A549 (cell line): Measurements from ENCODE around the gene LDLRAD4. TPM values are rescaled to one million over a fixed set of nuclear protein-coding genes. Genes with fewer than 3 reads are reported as not detected.

Experiments
- ATAC-seq, 2 experiments: fragments of 200-7000 bp in 1 of 2; fragments of >200 bp in 1 of 2; cut with Nextera tagmentation in 1 of 2; cut with Tn5 transposase in 1 of 2; 3 replicates each; pipeline versions ENCODE4 v1.8.0 to v1.9.1; 2018 to 2020; ENCODE audit warnings: mild to moderate bottlenecking in 1 of 2, moderate library complexity in 1 of 2
- CTCF ChIA-PET: fragments of 300-600 bp; sonication (Branson Sonifier 250); formaldehyde crosslinking; extraction: SDS; loops from one replicate; lab custom pipeline; 2021; ENCODE audit warnings: antibody characterized with exemption, inconsistent platforms; lab: Yijun Ruan, JAX
- POLR2A ChIA-PET: fragments of 350-600 bp; formaldehyde crosslinking; extraction: SDS; loops from one replicate; lab custom pipeline; 2021; ENCODE audit warnings: antibody characterized with exemption, inconsistent platforms; lab: Yijun Ruan, JAX
- DNase-seq, 2 experiments: peaks; one replicate each; pipeline versions ENCODE4 v3.0.0 to v3.0.0-alpha.2; 2011 to 2016; ENCODE audit warnings: low read depth in 1 of 2, low spot score in 1 of 2
- FAIRE-seq: peaks from 2 replicates; lab custom pipeline; 2011; peaks lifted over from hg19 to GRCh38; lab: Jason Lieb, UNC
- H3K27ac ChIP-seq, 2 experiments: fragments of >200 bp; sonication (Bioruptor Twin); formaldehyde crosslinking; 3 replicates each; pipeline ENCODE4 v1.5.1; 2016 to 2017
- H3K4me1 ChIP-seq: fragments of >200 bp; sonication (Bioruptor Twin); formaldehyde crosslinking; 3 replicates; pipeline ENCODE4 v1.6.1; 2016
- H3K4me2 ChIP-seq: fragments of >200 bp; sonication (Bioruptor Twin); formaldehyde crosslinking; 3 replicates; pipeline ENCODE4 v1.6.1; 2016
- H3K4me3 ChIP-seq: fragments of >200 bp; sonication (Bioruptor Twin); formaldehyde crosslinking; 3 replicates; pipeline ENCODE4 v1.5.1; 2016
- H3K9me3 ChIP-seq: fragments of >200 bp; sonication (Bioruptor Twin); formaldehyde crosslinking; 3 replicates; pipeline ENCODE4 v1.6.1; 2016
- CEBPB ChIP-seq, 2 experiments: fragments of >200 bp in 1 of 2; sonication (Bioruptor Twin) in 1 of 2; formaldehyde crosslinking in 1 of 2; IDR thresholded peaks; 2 replicates each; pipeline ENCODE4 v1.6.1; 2012 to 2016
- CHD2 ChIP-seq: fragments of 150-350 bp; IDR thresholded peaks from 2 replicates; pipeline ENCODE4 v1.6.1; 2014; ENCODE audit warnings: low read length; ENCODE audit not compliant: partially characterized antibody
- EHF ChIP-seq: fragments of 250-450 bp; sonication (Bioruptor Pico); IDR thresholded peaks from 2 replicates; pipeline ENCODE4 v1.5.0; 2020; ENCODE audit warnings: mild to moderate bottlenecking
- EP300 ChIP-seq, 2 experiments: fragments of >200 bp; sonication (Bioruptor Twin); formaldehyde crosslinking; IDR thresholded peaks; 2 replicates in 1 of 2; 3 replicates in 1 of 2; pipeline ENCODE4 v1.6.1; 2016 to 2017
- ESRRA ChIP-seq: fragments of 150-350 bp; IDR thresholded peaks from 2 replicates; pipeline ENCODE4 v1.6.1; 2014; ENCODE audit warnings: mild to moderate bottlenecking, low read length, borderline replicate concordance
- FOSB ChIP-seq: fragments of 250-450 bp; sonication (Bioruptor Pico); IDR thresholded peaks from 2 replicates; pipeline ENCODE4 v1.5.0; 2020; ENCODE audit warnings: mild to moderate bottlenecking, moderate library complexity
- FOSL2 ChIP-seq, 2 experiments: fragments of 450-650 bp in 1 of 2; fragments of >200 bp in 1 of 2; sonication (Bioruptor Twin) in 1 of 2; formaldehyde crosslinking; IDR thresholded peaks; 2 replicates each; pipeline versions ENCODE4 v1.5.0 to v1.6.1; 2016 to 2020; ENCODE audit warnings: mild to moderate bottlenecking in 1 of 2, moderate library complexity in 1 of 2
- FOXS1 ChIP-seq: fragments of 250-450 bp; sonication (Bioruptor Pico); IDR thresholded peaks from 2 replicates; pipeline ENCODE4 v1.5.0; 2020; ENCODE audit warnings: mild to moderate bottlenecking, moderate library complexity
- GATA3 ChIP-seq: IDR thresholded peaks from 2 replicates; pipeline ENCODE4 v1.6.1; 2012; ENCODE audit warnings: borderline replicate concordance
- HOXA7 ChIP-seq: fragments of 250-450 bp; sonication (Bioruptor Pico); IDR thresholded peaks from 2 replicates; pipeline ENCODE4 v1.5.0; 2020; ENCODE audit warnings: mild to moderate bottlenecking, moderate library complexity
- NFE2L2 ChIP-seq: fragments of 150-350 bp; conservative IDR thresholded peaks from 2 replicates; pipeline ENCODE4 v1.6.1; 2014; ENCODE audit warnings: low read length
- NR3C1 ChIP-seq: fragments of >200 bp; sonication (Bioruptor Twin); formaldehyde crosslinking; IDR thresholded peaks from 3 replicates; pipeline ENCODE4 v1.6.1; 2017
- POLR2A ChIP-seq: IDR thresholded peaks from 2 replicates; pipeline ENCODE4 v1.6.1; 2012; ENCODE audit warnings: mild to moderate bottlenecking, low read length
- POLR2AphosphoS2 ChIP-seq: conservative IDR thresholded peaks from 2 replicates; pipeline ENCODE4 v1.6.1; 2012; ENCODE audit warnings: low read length, improper control_type of control experiment, inconsistent platforms
- RAD21 ChIP-seq, 2 experiments: fragments of >200 bp in 1 of 2; sonication (Bioruptor Twin) in 1 of 2; formaldehyde crosslinking in 1 of 2; IDR thresholded peaks in 1 of 2; conservative IDR thresholded peaks in 1 of 2; 2 replicates in 1 of 2; 3 replicates in 1 of 2; pipeline ENCODE4 v1.6.1; 2012 to 2018; ENCODE audit warnings: inconsistent platforms in 1 of 2
- RARB ChIP-seq: fragments of 250-450 bp; sonication (Bioruptor Pico); IDR thresholded peaks from 2 replicates; pipeline ENCODE4 v1.8.0; 2021; ENCODE audit warnings: mild to moderate bottlenecking, moderate library complexity
- RNF2 ChIP-seq: fragments of 200-600 bp; sonication (generic); IDR thresholded peaks from 2 replicates; pipeline ENCODE4 v1.6.1; 2016; ENCODE audit warnings: low read depth, mild to moderate bottlenecking, antibody characterized with exemption, moderate library complexity, borderline replicate concordance
- SMC3 ChIP-seq: fragments of >200 bp; sonication (Bioruptor Twin); formaldehyde crosslinking; IDR thresholded peaks from 3 replicates; pipeline ENCODE4 v1.6.1; 2018; ENCODE audit warnings: inconsistent platforms
- TFCP2L1 ChIP-seq: fragments of 250-450 bp; sonication (Bioruptor Pico); IDR thresholded peaks from 2 replicates; pipeline ENCODE4 v1.5.0; 2021; ENCODE audit warnings: mild to moderate bottlenecking
- TP53 ChIP-seq: fragments of 250-450 bp; sonication (Bioruptor Pico); IDR thresholded peaks from 2 replicates; pipeline ENCODE4 v1.5.0; 2021; ENCODE audit warnings: mild to moderate bottlenecking, moderate library complexity
- ZSCAN20 ChIP-seq: fragments of 250-450 bp; sonication (Bioruptor Pico); IDR thresholded peaks from 2 replicates; pipeline ENCODE4 v1.8.0; 2022; ENCODE audit warnings: mild to moderate bottlenecking, moderate library complexity
- WGBS: methylation state at CpG from one replicate; pipeline ENCODE4 v1.1.6; 2017; ENCODE audit errors: missing lambda C conversion rate; 5-methylcytosine and 5-hydroxymethylcytosine counted together
- polyA plus RNA-seq, 4 experiments: library from polyadenylated mRNA; depleted of rRNA in 3 of 4; stranded (reverse); fragments of >200 nt; fragmentation: RNase III in 1 of 4; extraction: RNeasy Plus Mini Kit Qiagen cat#74134 plus additional on column Dnase treatment in 1 of 4; gene quantifications; 2 replicates in 3 of 4; 3 replicates in 1 of 4; pipeline ENCODE4 v1.2.3, GENCODE V29; 2011 to 2017
- TF ChIP-seq, protein P1 (sequence below): fragments of 150-350 bp; IDR thresholded peaks from 2 replicates; pipeline ENCODE4 v1.6.1; 2014; ENCODE audit warnings: low read depth, mild to moderate bottlenecking, low read length
- TF ChIP-seq, protein P2 (sequence below): IDR thresholded peaks from 2 replicates; pipeline ENCODE4 v1.6.1; 2012
- TF ChIP-seq, protein P3 (sequence below): fragments of >200 bp; sonication (Bioruptor Twin); formaldehyde crosslinking; IDR thresholded peaks from 3 replicates; pipeline ENCODE4 v1.6.1; 2016
- TF ChIP-seq, protein P4 (sequence below): fragments of >200 bp; sonication (Bioruptor Twin); formaldehyde crosslinking; IDR thresholded peaks from 3 replicates; pipeline ENCODE4 v1.5.1; 2016

LDLRAD4 gene
- polyA plus RNA-seq, 2 of the 4 experiments (the other 2 are of a cell fraction) = 5.2 to 7.6 TPM

DNA sequence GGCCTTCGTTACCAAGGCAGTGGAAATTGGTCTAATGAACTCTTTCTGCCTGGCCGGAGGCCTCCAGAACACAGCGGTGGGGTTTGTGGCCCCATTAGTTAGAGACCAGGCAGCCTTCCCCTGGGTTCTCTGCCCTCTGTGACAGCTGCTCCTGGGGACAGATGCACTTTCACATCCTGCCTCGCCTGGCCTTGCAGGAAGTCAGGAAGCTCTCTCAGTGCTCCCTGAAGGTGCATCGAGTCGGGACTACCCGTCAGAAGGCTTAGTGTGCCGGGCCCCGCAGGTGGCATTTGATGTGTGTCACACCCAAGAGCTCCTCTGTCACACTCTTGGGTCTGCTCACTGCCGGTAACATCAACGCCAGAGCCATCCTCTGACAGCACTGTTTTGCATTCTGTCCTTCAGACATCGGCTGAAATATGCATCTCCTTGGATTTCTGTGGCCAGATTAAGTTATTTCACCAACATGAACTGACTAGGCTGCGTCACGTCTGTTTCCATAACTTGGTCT is 158.3 kb downstream of the LDLRAD4 start:
- ATAC-seq = no peak
- Histone ChIP-seq H3K4me2 (no peak overlapping the region), H3K4me3 (no peak overlapping the region), H3K4me1 (peaks cover 15% of the 10 kb centered on the region), H3K9me3 (no peaks in the 10 kb centered on the region), H3K27ac (no peak overlapping the region)
- no peak for FAIRE-seq
- ChIA-PET POLR2A (no interaction called here), CTCF (interaction anchor here (1.1 kb wide), 1 partner anchor 21 kb away, joined by 3 read pairs; no protein-coding TSS in a partner anchor)
- no peak for DNase-seq
- 90% methylated on average over 13 of the region's 14 CpGs for WGBS
- TF ChIP-seq ZSCAN20 (CRISPR knock-in tag) (no peak), CHD2 (no peak), POLR2A (no peak), NFE2L2 (no peak), RARB (CRISPR knock-in tag) (no peak), CEBPB (IDR thresholded peaks at IDR 0.05) (no peak), HOXA7 (CRISPR knock-in tag) (no peak), EHF (CRISPR knock-in tag) (no peak), TP53 (CRISPR knock-in tag) (no peak), RAD21 (conservative IDR thresholded peaks at IDR 0.05 in 1 of 2, IDR thresholded peaks at IDR 0.05 in 1 of 2) (no peak), RNF2 (no peak), FOSL2 (IDR thresholded peaks at IDR 0.05) (no peak), FOSL2 (CRISPR knock-in tag; IDR thresholded peaks at IDR 0.05) (no peak), FOSB (no peak), EP300 (IDR thresholded peaks at IDR 0.05) (no peak), TFCP2L1 (CRISPR knock-in tag) (no peak), POLR2AphosphoS2 (no peak), GATA3 (no peak)
- TF ChIP-seq, protein P1, sequence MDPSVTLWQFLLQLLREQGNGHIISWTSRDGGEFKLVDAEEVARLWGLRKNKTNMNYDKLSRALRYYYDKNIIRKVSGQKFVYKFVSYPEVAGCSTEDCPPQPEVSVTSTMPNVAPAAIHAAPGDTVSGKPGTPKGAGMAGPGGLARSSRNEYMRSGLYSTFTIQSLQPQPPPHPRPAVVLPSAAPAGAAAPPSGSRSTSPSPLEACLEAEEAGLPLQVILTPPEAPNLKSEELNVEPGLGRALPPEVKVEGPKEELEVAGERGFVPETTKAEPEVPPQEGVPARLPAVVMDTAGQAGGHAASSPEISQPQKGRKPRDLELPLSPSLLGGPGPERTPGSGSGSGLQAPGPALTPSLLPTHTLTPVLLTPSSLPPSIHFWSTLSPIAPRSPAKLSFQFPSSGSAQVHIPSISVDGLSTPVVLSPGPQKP = no peak

DNA sequence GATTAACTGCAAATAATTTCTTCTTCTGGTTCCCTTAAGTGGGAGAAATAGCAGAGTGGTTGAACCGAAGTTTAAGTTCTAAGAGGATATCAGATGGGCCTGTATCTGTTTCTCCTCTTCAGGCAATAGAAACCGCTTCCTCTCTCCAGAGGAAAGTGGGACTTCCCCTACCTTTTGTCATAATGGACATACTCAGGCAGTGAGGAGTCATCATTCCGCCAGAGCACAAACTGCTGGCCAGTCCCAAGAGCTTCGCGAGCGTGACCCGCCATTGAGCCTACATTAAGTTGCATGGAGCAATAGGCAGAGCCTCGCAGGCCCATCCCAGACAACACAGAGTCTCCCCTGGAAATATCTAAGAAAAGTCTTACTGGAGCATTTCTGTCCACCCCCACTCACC is 158.9 kb downstream of the LDLRAD4 start:
- POLR2A ChIA-PET = no interaction called here
- TF ChIP-seq ESRRA (no peak), GATA3 (no peak), NR3C1 (no peak), FOXS1 (CRISPR knock-in tag) (no peak), HOXA7 (CRISPR knock-in tag) (no peak), ZSCAN20 (CRISPR knock-in tag) (no peak), RNF2 (no peak), SMC3 (no peak)
- TF ChIP-seq, protein P2, sequence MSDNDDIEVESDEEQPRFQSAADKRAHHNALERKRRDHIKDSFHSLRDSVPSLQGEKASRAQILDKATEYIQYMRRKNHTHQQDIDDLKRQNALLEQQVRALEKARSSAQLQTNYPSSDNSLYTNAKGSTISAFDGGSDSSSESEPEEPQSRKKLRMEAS = no peak
- TF ChIP-seq, protein P3, sequence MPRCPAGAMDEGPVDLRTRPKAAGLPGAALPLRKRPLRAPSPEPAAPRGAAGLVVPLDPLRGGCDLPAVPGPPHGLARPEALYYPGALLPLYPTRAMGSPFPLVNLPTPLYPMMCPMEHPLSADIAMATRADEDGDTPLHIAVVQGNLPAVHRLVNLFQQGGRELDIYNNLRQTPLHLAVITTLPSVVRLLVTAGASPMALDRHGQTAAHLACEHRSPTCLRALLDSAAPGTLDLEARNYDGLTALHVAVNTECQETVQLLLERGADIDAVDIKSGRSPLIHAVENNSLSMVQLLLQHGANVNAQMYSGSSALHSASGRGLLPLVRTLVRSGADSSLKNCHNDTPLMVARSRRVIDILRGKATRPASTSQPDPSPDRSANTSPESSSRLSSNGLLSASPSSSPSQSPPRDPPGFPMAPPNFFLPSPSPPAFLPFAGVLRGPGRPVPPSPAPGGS = no peak
- TF ChIP-seq, protein P4, sequence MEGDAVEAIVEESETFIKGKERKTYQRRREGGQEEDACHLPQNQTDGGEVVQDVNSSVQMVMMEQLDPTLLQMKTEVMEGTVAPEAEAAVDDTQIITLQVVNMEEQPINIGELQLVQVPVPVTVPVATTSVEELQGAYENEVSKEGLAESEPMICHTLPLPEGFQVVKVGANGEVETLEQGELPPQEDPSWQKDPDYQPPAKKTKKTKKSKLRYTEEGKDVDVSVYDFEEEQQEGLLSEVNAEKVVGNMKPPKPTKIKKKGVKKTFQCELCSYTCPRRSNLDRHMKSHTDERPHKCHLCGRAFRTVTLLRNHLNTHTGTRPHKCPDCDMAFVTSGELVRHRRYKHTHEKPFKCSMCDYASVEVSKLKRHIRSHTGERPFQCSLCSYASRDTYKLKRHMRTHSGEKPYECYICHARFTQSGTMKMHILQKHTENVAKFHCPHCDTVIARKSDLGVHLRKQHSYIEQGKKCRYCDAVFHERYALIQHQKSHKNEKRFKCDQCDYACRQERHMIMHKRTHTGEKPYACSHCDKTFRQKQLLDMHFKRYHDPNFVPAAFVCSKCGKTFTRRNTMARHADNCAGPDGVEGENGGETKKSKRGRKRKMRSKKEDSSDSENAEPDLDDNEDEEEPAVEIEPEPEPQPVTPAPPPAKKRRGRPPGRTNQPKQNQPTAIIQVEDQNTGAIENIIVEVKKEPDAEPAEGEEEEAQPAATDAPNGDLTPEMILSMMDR = no peak
- WGBS = 82% methylated on average over 8 of the region's 8 CpGs
- DNase-seq (no peak), FAIRE-seq (no peak), ATAC-seq (no peak)
- Histone ChIP-seq H3K9me3 (no peaks in the 10 kb centered on the region), H3K27ac (no peak overlapping the region), H3K4me1 (peaks cover 15% of the 10 kb centered on the region), H3K4me2 (no peak overlapping the region), H3K4me3 (no peak overlapping the region)
- CTCF ChIA-PET = interaction anchor here (1.1 kb wide), 2 partner anchors 13 to 21 kb away, joined by 3 to 4 read pairs; no protein-coding TSS in a partner anchor
